ENCODE results near the gene LRIT1.
A peak's percentile ranks its signal among the peaks of the same experiment; 100 is the strongest.

GRCh38 chr10:84214612-84215235 lies 26.6 kb downstream of the LRIT1 start:
- TF ChIP-seq CTCF (IDR thresholded peaks at IDR 0.05) (peak in 4 of 6 experiments; percentile 16 to 56 (median 40)), POLR2A (IDR thresholded peaks at IDR 0.05) (no peak)
